GM12865 (cell line): Measurements from ENCODE around the gene GPC5.

ENCODE experiments used
- DNase-seq: peaks from one replicate; pipeline ENCODE4 v3.0.0; 2010; ENCODE audit warnings: low read depth
- H3K4me3 ChIP-seq: 2 replicates; pipeline ENCODE4 v1.5.1; 2011; ENCODE audit warnings: mild to moderate bottlenecking, low read depth, low read length, control low read depth
- TF ChIP-seq, protein P1 (sequence below): IDR thresholded peaks from 2 replicates; pipeline ENCODE4 v1.5.1; 2011; ENCODE audit warnings: low read length, control low read depth, low read depth, inconsistent platforms; ENCODE audit not compliant: insufficient read depth; ENCODE audit errors: missing control alignments

Gene GPC5

DNA sequence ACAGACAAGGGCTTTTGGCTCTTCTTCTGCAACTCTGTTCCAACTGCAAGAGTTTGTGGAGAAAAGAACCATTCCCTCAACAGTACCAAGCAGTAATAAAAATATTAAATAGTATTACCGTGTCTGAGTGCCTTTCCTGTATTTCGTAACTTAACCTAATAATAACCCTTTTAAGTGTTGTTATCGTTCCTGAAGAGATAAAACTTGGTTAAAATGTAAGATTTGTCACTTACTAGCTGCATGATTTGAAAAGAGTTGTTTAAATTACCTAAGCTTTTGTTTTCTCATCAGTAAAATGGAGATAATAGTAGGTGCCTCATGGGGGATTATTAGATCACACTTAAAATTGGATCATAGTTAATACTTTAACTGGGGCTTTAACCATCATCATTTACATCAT, 447.2 kb downstream of the GPC5 start:
- no peak for DNase-seq
- TF ChIP-seq, protein P1, sequence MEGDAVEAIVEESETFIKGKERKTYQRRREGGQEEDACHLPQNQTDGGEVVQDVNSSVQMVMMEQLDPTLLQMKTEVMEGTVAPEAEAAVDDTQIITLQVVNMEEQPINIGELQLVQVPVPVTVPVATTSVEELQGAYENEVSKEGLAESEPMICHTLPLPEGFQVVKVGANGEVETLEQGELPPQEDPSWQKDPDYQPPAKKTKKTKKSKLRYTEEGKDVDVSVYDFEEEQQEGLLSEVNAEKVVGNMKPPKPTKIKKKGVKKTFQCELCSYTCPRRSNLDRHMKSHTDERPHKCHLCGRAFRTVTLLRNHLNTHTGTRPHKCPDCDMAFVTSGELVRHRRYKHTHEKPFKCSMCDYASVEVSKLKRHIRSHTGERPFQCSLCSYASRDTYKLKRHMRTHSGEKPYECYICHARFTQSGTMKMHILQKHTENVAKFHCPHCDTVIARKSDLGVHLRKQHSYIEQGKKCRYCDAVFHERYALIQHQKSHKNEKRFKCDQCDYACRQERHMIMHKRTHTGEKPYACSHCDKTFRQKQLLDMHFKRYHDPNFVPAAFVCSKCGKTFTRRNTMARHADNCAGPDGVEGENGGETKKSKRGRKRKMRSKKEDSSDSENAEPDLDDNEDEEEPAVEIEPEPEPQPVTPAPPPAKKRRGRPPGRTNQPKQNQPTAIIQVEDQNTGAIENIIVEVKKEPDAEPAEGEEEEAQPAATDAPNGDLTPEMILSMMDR: no peak
- H3K4me3 ChIP-seq: no peak overlapping the region

DNA sequence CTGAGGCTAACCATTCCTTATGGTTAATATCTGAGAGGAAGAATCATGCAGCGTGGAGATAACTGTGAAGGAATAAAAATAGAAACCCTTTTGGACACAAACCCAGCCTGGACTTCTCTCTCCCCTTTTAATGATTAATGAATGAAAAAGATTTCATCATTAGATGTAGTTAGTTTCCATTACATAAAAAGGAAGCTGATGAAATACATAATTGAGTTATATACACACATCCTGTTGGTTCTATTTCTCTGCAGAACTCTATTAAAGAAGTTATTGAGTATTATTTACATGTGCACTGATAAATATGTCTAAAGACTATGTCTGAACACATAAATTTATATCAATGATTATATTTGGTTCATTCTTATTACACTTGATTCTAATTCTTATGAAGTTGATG, 465.3 kb downstream of the GPC5 start:
- no peak for DNase-seq
- no peak overlapping the region for H3K4me3 ChIP-seq
- TF ChIP-seq, protein P1: no peak

DNA sequence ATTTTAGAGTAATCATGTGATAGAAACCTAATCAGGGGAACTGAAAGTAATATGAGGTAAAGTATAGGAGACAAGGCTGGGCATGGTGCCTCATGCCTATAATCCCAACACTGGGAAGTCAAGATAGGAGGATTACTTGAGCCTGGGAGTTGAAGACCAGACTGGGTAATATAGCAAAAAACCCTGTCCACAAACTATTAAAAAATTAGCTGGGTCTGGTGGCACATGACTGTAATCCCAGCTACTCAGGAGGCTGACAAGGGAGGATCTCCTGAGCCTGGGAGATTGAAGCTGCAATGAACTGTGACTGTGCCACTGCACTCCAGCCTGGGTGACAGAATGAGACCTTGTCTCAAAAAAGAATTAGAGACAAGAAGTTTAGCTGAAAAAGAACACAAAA, 469.9 kb downstream of the GPC5 start:
- DNase-seq: no peak
- TF ChIP-seq, protein P1: no peak
- H3K4me3 ChIP-seq: no peak overlapping the region

DNA sequence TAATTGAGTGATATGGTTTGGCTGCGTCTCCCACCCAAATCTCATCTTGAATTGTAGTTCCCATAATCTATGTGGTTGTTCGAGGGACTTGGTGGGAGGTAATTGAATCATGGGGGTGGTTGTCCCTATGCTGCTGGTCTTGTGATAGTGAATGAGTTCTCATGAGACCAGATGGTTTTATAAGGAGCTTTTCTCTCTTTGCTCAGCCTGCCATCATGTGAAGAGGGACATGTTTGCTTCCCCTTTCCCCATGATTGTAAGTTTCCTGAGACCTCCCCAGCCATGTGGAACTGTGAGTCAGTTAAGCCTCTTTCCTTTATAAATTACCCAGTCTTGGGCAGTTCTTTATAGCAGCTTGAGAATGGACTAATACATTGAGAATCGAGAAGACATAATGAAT, 480.1 kb downstream of the GPC5 start:
- TF ChIP-seq, protein P1: no peak
- no peak for DNase-seq
- H3K4me3 ChIP-seq: no peak overlapping the region

DNA sequence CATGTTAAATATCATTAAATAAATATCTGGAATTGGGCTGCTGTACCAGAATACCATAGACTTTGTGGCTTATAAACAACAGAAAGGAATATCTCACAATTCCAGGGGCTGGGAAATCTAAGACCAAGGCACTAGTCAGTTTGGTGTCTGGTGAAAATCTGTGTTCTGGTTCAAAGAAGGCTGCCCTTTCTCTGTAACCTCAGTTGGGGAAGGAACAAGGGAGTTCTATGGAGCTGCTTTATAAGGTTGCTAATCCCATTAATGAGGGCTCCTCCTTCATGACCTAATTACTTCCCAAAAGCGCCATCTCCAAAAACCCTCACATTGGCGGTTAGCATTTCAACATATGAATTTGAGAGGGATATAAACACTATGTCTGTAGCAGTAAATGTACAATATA, 480.9 kb downstream of the GPC5 start:
- TF ChIP-seq, protein P1: no peak
- no peak for DNase-seq

DNA sequence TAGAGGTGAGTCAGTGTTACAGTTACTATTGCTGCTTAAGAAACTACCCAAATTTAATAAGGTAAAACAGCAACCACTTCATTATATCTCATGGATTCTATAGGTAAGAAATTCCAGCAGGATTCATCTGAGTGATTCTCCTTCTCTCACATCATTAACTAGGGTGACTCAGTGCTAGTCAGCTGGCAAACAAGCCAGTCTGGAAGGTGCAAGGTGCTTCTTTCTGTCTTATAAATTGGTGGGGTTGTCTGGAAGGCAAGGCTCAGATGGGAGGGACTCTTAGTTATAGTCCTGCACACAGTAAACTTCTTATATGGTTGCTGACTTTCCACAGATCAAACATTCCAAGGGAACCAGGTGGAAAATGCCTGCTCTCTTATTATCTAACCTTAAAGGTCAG, 484.5 kb downstream of the GPC5 start:
- H3K4me3 ChIP-seq: no peak overlapping the region
- no peak for DNase-seq
- TF ChIP-seq, protein P1: no peak

More for the DNA sequence above, 480.9 kb downstream of the GPC5 start:
- H3K4me3 ChIP-seq: no peak overlapping the region

DNA sequence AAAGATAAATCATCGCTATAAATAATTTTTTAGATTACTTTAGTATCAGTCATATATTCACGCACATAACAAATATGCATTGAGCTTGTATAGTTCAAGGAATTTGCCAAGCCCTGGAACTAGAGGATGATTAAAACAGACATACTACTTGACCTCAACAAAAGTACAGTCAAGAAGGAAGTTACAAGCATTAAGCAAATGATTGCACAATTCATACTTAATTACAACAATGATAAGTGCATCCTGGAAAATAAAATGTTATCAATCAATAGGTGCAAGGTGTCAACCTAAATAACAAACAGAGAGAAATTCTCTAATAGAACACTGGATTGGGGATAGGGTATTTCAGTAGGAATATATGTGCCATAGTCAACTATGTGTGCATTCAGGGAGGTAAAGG, 491.2 kb downstream of the GPC5 start:
- DNase-seq: no peak
- TF ChIP-seq, protein P1: no peak
- H3K4me3 ChIP-seq: no peak overlapping the region
